Inflammatory macrophage (primary cell): ENCODE data around the gene NT5M.
A peak's percentile ranks its signal among the peaks of the same experiment; 100 is the strongest.
"Not testable (repeated sequence)": the region's sequence is repeated elsewhere in the genome, so short reads cannot be mapped to it uniquely, and the experiment has no call there.

Experiments
- DNase-seq, 2 donors: peaks; one replicate each; pipeline ENCODE4 v3.0.0-alpha.2; 2020 to 2022
- total RNA-seq, 18 experiments: gene quantifications; one replicate each; lab custom pipeline; 2026; ENCODE audit warnings: mixed read lengths in 6 of 18, inconsistent platforms in 2 of 18; lab: John Stamatoyannopoulos, UW

Gene NT5M
- total RNA-seq = 0.15 to 2.4 (median 1.3) reads per million in 18 experiments

- peak; percentile 63 to 84 for DNase-seq
Observed at GRCh38 chr17:17303010-17303846, at the start of gene NT5M. Gene NT5M (plus strand): TSS chr17:17303373. CDS start chr17:17303551, 178 bp downstream.

GRCh38 chr17:17253406-17253805 is 49.8 kb upstream of the NT5M start:
- DNase-seq = peak in 1 of 2 donors; percentile 18

DNA sequence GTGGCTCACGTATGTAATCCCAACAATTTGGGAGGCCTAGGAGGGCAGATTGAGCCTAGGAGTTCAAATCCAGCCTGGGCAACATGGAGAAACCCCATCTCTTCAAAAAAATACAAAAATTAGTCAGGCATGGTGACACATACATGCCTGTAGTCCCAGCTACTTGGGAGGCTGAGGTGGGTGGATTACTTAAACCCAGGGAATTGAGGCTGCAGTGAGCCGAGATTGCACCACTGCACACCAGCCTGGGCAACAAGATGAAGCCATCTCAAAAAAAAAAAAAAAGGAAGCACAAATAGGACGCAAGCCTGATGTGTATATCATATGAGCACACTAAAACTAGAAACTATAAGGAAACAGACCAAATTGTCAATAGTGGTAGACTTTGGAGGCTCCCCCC is 49.1 kb upstream of the NT5M start:
- peak; percentile 89 to 95 for DNase-seq

DNA sequence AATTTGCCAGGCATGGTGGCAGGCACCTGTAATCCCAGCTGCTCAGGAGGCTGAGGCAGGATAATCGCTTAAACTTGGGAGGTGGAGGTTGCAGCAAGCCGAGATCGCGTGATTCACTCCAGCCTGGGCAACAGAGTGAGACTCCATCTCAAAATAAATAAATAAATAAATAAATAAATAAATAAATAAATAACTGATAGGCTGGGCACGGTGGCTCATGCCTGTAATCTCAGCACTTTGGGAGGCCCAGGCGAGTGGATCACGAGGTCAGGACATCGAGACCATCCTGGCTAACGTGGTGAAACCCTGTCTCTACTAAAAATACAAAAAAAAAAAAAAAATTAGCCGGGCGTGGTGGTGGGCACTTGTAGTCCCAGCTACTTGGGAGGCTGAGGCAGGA is 47.5 kb upstream of the NT5M start:
- not testable (repeated sequence) for DNase-seq

DNA sequence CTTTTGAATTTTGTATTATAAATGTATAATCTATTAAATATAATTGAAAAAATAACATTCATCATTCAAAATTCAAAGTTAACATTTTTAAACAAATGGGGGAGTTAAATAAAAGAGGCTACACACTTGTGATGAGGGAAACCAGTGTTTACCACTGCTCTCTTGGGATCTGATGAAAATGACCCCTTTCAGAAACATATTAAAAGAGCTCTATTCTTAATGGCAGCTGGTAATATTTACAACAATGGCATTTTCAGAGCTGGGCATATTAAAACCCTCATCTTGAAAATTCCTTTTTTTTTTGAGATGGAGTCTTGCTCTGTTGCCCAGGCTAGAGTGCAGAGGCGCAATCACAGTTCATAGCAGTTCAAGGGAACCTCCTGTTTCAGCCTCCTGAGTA is 46.9 kb upstream of the NT5M start:
- DNase-seq = no peak

DNA sequence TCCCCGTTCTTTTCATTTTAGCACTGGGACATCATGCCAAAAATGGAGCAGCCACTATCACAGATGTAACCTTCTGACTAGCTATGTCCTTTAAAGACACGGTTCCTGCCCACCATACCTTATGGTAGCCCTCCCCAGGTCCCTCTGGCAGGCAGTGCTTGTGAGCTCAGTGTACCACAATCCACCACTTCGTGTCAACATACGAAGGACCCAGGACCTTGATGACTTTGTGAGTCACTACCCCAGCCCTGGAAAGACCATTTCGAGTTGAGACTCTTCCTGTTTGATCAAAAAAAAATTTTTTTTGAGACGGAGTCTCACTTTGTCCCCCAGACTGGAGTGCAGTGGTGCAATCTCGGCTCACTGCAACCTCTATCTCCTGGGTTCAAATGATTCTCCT is 45.2 kb upstream of the NT5M start:
- DNase-seq = no peak

- no peak for DNase-seq
Observed at GRCh38 chr17:17258998-17259397, 44.2 kb upstream of the NT5M start.

DNA sequence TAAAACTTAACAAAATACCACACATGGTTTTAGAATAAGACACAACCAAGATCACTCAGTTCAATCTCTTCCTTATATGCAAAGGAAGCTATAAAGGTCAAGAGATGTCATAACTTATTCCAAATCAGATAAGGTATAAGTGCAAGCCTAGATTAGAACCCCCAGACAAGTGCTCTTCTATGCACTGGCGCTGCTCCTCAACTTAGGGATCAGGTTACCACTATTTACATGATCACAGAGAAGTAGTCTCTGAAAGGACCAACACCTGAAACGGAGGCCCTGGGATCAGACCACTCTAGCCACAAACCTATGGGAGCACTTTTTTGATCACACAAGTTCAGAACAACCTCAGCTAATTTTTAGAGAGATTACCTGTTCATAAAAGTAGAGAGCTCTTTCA is 38.7 kb upstream of the NT5M start:
- DNase-seq = no peak

- peak in 1 of 2 donors; percentile 20 for DNase-seq
Observed at GRCh38 chr17:17269926-17270773, 33.0 kb upstream of the NT5M start.

DNA sequence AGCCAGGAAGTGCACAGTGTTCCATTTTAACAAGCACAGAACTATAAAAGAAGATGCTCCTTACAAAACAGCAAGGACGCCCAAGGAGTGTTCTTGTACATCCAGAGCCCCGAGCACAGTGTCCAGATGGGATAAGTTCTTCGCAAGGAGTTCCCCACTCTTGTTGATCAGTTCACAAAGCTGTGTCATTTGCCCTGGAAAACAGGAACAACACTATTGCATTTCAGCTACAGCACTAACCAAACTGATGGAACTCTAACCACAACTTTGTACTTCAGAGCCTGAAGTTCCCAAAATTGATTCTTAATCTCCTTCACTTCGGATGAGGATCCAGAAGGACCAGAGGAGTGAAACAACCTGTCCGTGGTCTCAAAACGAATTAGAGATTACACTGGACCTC is 27.2 kb upstream of the NT5M start:
- peak; percentile 74 to 76 for DNase-seq

GRCh38 chr17:17277431-17277830 is 25.7 kb upstream of the NT5M start:
- not testable (repeated sequence) for DNase-seq

- DNase-seq = peak; percentile 31 to 63
Observed at GRCh38 chr17:17279316-17279715, 23.9 kb upstream of the NT5M start.

DNA sequence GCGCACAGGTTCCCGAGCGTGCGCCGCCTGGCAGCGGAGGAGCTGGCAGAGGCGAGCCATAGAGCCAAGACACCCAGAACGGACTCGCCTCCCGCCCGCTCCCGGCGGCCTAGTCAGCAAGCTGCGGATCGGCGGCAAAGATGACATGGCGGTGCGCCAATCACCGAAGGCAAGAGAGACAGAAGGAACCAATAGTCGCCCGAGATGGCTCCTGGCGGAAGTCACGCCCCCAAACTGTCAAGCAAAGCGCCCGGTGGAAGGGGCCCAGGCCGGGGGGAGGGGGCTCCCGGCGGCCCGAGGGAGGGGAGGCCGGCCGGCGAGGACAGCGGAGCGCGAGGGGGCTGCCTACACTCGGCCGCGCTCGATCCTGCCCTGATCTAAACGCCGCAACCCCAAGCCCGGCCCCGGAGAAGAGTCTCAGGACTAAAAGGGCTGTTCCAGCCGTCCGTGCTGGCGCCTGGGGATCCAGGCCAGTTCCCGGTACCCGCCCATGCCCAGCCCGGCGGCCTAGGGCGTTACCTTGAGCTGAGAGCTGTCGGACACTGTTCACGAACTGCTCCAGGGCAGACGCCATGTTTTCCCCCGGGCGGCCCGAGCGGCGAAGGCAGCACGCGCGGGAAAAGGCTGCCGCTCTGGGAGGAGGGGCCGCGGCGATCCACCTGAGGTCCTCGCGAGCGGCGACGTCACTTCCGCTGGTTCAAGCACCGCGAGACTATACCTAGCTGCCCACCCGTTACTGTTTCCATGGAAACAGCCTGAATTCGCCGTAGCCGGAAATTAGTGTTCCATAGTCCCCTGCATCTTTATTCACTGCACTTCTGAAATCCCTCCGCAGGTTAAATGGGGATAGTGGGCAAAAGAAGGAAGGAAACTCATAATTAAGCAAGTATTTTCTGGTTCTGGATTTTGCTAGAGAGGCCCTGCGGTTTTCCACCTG is 22.3 kb upstream of the NT5M start, which contains the start of gene COPS3:
TSS of gene COPS3 (minus strand) at position 634 of the 937 bp plus-strand sequence. CDS start at position 574, 60 bp downstream.
- DNase-seq = peak; percentile 96 to 97

- DNase-seq = no peak
Observed at GRCh38 chr17:17285951-17286350, 17.2 kb upstream of the NT5M start.

- DNase-seq = no peak
Observed at GRCh38 chr17:17289086-17289485, 14.1 kb upstream of the NT5M start.

- no peak for DNase-seq
Observed at GRCh38 chr17:17289701-17290100, 13.5 kb upstream of the NT5M start.

DNA sequence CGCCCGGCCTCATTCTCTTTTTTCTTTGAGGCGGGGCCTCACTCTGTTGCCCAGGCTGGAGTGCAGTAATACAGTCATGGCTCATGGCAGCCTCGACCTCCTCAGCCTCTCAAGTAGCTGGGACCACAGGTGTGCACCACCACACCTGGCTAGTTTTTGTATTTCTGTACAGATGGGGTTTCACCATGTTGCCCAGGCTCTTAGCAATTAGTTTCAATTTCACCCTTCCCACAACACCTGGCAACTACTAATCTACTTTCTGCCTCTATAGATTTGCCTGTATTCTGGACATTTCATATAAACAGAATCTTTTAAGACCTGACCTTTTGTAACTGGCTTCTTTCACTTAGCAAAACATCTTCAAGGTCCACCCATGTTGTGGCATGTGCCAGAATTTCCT is 8.0 kb upstream of the NT5M start:
- DNase-seq = no peak

GRCh38 chr17:17297217-17297616 is 6.0 kb upstream of the NT5M start:
- no peak for DNase-seq

DNA sequence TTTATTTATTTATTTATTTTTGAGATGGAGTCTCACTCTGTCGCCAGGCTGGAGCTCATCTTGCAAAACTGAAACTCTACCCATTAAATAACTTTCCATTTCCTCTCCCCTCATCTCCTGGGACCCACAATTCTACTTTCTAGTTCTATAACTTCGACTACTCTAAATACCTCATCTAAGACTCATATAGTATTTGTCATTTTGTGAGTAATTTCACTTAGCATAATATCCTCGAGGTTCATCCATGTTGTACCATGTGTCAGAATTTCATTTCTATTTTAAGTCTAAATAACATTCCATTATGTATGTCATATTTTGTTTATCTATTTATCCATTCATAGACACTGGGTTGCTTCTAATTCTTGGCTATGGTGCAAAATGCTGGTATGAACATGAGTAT is 5.1 kb upstream of the NT5M start:
- no peak for DNase-seq

- peak; percentile 26 to 67 for DNase-seq
Observed at GRCh38 chr17:17300624-17301568, 2.3 kb upstream of the NT5M start.

DNA sequence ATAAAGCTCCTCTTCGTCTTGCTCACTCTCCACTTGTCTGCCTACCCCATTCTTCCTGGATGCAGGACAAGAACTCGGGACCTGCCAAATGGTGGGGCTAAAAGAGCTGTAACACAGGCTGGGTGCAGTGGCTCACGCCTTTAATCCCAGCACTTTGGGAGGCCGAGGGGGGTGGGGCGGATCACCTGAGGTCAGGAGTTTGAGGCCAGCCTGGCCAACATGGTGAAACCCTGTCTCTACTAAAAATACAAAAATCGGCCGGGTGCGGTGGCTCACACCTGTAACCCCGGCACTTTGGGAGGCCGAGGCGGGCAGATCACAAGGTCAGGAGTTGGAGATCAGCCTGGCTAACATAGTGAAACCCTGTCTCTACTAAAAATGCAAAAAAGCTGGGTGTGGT is 1.5 kb upstream of the NT5M start:
- DNase-seq = not testable (repeated sequence)
